K562 (cell line): ENCODE measurements around the gene WDR19. TPM values are rescaled to one million over a fixed set of nuclear protein-coding genes. Genes with fewer than 3 reads are reported as not detected.

Experiments used
- ATAC-seq: fragments of 200-7000 bp; cut with Tn5 transposase; 3 replicates; pipeline ENCODE4 v1.9.1; 2020; ENCODE audit warnings: moderate library complexity
- BruUV-seq: library from RNA; stranded (reverse); fragments of 400-500 nt; replicated peaks from 2 replicates; lab custom pipeline; 2021; lab: Mats Ljungman, UMichigan
- CTCF ChIA-PET: fragments of 300-600 bp; formaldehyde crosslinking; extraction: SDS; loops from one replicate; lab custom pipeline; 2021; ENCODE audit warnings: low intra/inter-chr PET ratio; lab: Yijun Ruan, JAX
- POLR2A ChIA-PET: fragments of 300-600, 350-650 bp; sonication (Branson Sonifier 250); formaldehyde crosslinking; extraction: SDS; loops from one replicate; lab custom pipeline; 2021; ENCODE audit warnings: antibody characterized with exemption, inconsistent platforms; lab: Yijun Ruan, JAX
- DNase-seq, 4 experiments: peaks; one replicate each; pipeline versions ENCODE4 v3.0.0 to v3.0.0-alpha.2; 2011 to 2018; ENCODE audit warnings: low spot score in 3 of 4, mixed read lengths in 3 of 4; ENCODE audit errors: extremely low read depth in 1 of 4
- FAIRE-seq: peaks from 2 replicates; lab custom pipeline; 2011; peaks lifted over from hg19 to GRCh38; lab: Jason Lieb, UNC
- H2AFZ ChIP-seq: 2 replicates; pipeline ENCODE4 v1.6.0; 2011; ENCODE audit warnings: low read depth, low read length, control low read depth, inconsistent platforms
- H3K27ac ChIP-seq: fragments of 200-600 bp; 3 replicates; pipeline ENCODE4 v1.8.0; 2011; ENCODE audit warnings: low read depth, mild to moderate bottlenecking, control low read depth, inconsistent platforms, low read length, moderate library complexity, mixed read lengths; ENCODE audit errors: extremely low read depth
- H3K27me3 ChIP-seq, 2 experiments: fragments of 300-600 bp in 1 of 2; 2 replicates in 1 of 2; 3 replicates in 1 of 2; pipeline versions ENCODE4 v1.6.0 to v1.8.0; 2011; ENCODE audit warnings: inconsistent platforms in 2 of 2, low read length in 2 of 2, mild to moderate bottlenecking in 1 of 2, mixed read lengths in 1 of 2, moderate library complexity in 1 of 2; ENCODE audit not compliant: control insufficient read depth in 2 of 2, insufficient read depth in 2 of 2
- H3K36me3 ChIP-seq: fragments of 300-600 bp; 3 replicates; pipeline ENCODE4 v1.8.0; 2011; ENCODE audit warnings: mild to moderate bottlenecking, low read length, inconsistent platforms; ENCODE audit not compliant: control insufficient read depth, insufficient read depth
- H3K4me1 ChIP-seq, 2 experiments: fragments of 200-600 bp in 1 of 2; replicated peaks in 1 of 2; 2 replicates in 1 of 2; 3 replicates in 1 of 2; pipeline versions ENCODE4 v1.5.1 to v1.8.0; 2011; ENCODE audit warnings: inconsistent platforms in 2 of 2, low read length in 2 of 2, mild to moderate bottlenecking in 1 of 2, mixed read lengths in 1 of 2, moderate library complexity in 1 of 2; ENCODE audit not compliant: control insufficient read depth in 2 of 2, insufficient read depth in 2 of 2
- H3K4me2 ChIP-seq: 2 replicates; pipeline ENCODE4 v1.6.1; 2011; ENCODE audit warnings: low read length, control low read depth, inconsistent platforms, mixed read lengths; ENCODE audit not compliant: insufficient read depth
- H3K4me3 ChIP-seq: fragments of 200-600 bp; sonication (generic), shearing (Covaris generic); 2 replicates; pipeline ENCODE4 v1.5.1; 2016; ENCODE audit warnings: control low read depth, inconsistent platforms
- H3K79me2 ChIP-seq: fragments of 200-600 bp; 3 replicates; pipeline ENCODE4 v1.8.0; 2011; ENCODE audit warnings: low read length, inconsistent platforms; ENCODE audit not compliant: control insufficient read depth, insufficient read depth
- H3K9ac ChIP-seq, 2 experiments: 2 replicates each; pipeline versions ENCODE4 v1.6.0 to v1.6.1; 2011; ENCODE audit warnings: low read depth in 2 of 2, low read length in 2 of 2, control low read depth in 1 of 2, inconsistent platforms in 1 of 2, mild to moderate bottlenecking in 1 of 2, mixed read lengths in 1 of 2; ENCODE audit not compliant: insufficient read depth in 1 of 2
- H3K9me1 ChIP-seq: one replicate; pipeline ENCODE4 v1.6.0; 2011; ENCODE audit warnings: inconsistent platforms, mild to moderate bottlenecking, low read length, moderate library complexity; ENCODE audit not compliant: control insufficient read depth, insufficient read depth
- H3K9me3 ChIP-seq: replicated peaks from 2 replicates; pipeline ENCODE4 v1.5.1; 2011; ENCODE audit warnings: low read depth, low read length, inconsistent platforms; ENCODE audit not compliant: control insufficient read depth, insufficient read depth
- H4K20me1 ChIP-seq: replicated peaks from 2 replicates; pipeline ENCODE4 v1.6.1; 2011; ENCODE audit warnings: low read length, inconsistent platforms, mixed read lengths; ENCODE audit not compliant: control insufficient read depth, insufficient read depth
- C11orf30 ChIP-seq: fragments of 450-650 bp; IDR thresholded peaks from 2 replicates; pipeline ENCODE4 v1.6.1; 2016; ENCODE audit warnings: low read depth, mild to moderate bottlenecking
- EP400 ChIP-seq: fragments of 450-650 bp; IDR thresholded peaks from 2 replicates; pipeline ENCODE4 v1.6.1; 2017; ENCODE audit warnings: antibody characterized with exemption, mild to moderate bottlenecking, moderate library complexity
- MAFF ChIP-seq: IDR thresholded peaks from 2 replicates; pipeline ENCODE4 v1.6.1; 2012; ENCODE audit warnings: low read length, improper control_type of control experiment
- MAFG ChIP-seq: fragments of 450-650 bp; conservative IDR thresholded peaks from 2 replicates; pipeline ENCODE4 v1.6.1; 2016; ENCODE audit warnings: missing genetic modification characterization, missing compliant biosample characterization
- PBX2 ChIP-seq, 2 experiments: IDR thresholded peaks in 1 of 2; conservative IDR thresholded peaks in 1 of 2; 2 replicates each; pipeline ENCODE4 v1.6.1; 2016; ENCODE audit warnings: low read depth in 2 of 2, mild to moderate bottlenecking in 1 of 2, missing compliant biosample characterization in 1 of 2, missing genetic modification characterization in 1 of 2, moderate library complexity in 1 of 2
- TEAD4 ChIP-seq, 2 experiments: sonication (generic) in 1 of 2; formaldehyde crosslinking in 1 of 2; IDR thresholded peaks; 2 replicates each; pipeline versions ENCODE4 v1.6.1 to v1.8.0; 2012 to 2022; ENCODE audit warnings: borderline replicate concordance in 1 of 2, inconsistent platforms in 1 of 2, low read length in 1 of 2, mild to moderate bottlenecking in 1 of 2, missing genetic modification reagents in 1 of 2
- ZNF316 ChIP-seq: fragments of 450-650 bp; IDR thresholded peaks from 2 replicates; pipeline ENCODE4 v1.6.1; 2016
- WGBS: fragments of 100-300 bp; shearing (Covaris generic); methylation state at CpG from one replicate; pipeline ENCODE4 v1.1.6; 2016; ENCODE audit warnings: low coverage, mixed read lengths; ENCODE audit not compliant: insufficient coverage; ENCODE audit errors: missing lambda C conversion rate; 5-methylcytosine and 5-hydroxymethylcytosine counted together
- in situ Hi-C: fragments of 300-500 bp; cut with MboI; formaldehyde crosslinking; loops from 4 replicates; pipeline ENCODE4 v1.15.0; 2018; ENCODE audit warnings: inconsistent platforms, mixed read lengths
- intact Hi-C: fragments of 100-400 bp; cut with micrococcal nuclease; formaldehyde crosslinking; loops from 2 replicates; pipeline ENCODE4 v1.14.2; 2022
- polyA plus RNA-seq, 8 experiments: library from polyadenylated mRNA; depleted of rRNA in 4 of 8; stranded (reverse) in 5 of 8; unstranded in 3 of 8; fragments of >200 nt; fragmentation: Nextera tagmentation in 2 of 8; fragmentation: Illumina TruSeq in 1 of 8; extraction: Ambion mirVana in 2 of 8; extraction: Trizol in 1 of 8; gene quantifications; 2 replicates each; pipeline versions ENCODE4 v1.2.1 to v1.2.3, GENCODE V29; 2011 to 2014; ENCODE audit warnings: inconsistent platforms in 1 of 8, missing spikeins in 1 of 8
- total RNA-seq, 7 experiments: library from RNA; depleted of rRNA in 6 of 7; stranded (reverse); fragments of >200 nt in 6 of 7; fragmentation: Illumina TruSeq in 2 of 7; extraction: Trizol in 2 of 7; gene quantifications; 2 replicates each; pipeline versions ENCODE4 v1.2.1 to v1.2.3, GENCODE V29; 2011 to 2021; ENCODE audit warnings: low replicate concordance in 1 of 7

The WDR19 gene
- total and polyA plus RNA-seq, 9 of the 15 experiments (the other 6 are each of a cell fraction or from before 2014, with no cell fraction given) = 6.8 to 37.6 (median 11.2) TPM

- TF ChIP-seq PBX2 (CRISPR knock-in tag; IDR thresholded peaks at IDR 0.05; ENCODE audit: low read depth) = no peak
- TF ChIP-seq PBX2 (tag; conservative IDR thresholded peaks at IDR 0.05; ENCODE audit: low read depth) = no peak
- no peak for TF ChIP-seq EP400
Measured at GRCh38 chr4:39279416-39279815, 97.1 kb downstream of the WDR19 start (continued).

- TF ChIP-seq MAFF = peak; percentile 27; the same call in 1 of the 2 replicates
- TF ChIP-seq MAFG (tag) = 0 out of 2 replicates have a peak, but pooled peaks have one; percentile 34
- TF ChIP-seq C11orf30 = peak; percentile 68
- no peak for TF ChIP-seq TEAD4 (IDR thresholded peaks at IDR 0.05; ENCODE audit: low read length)
- no peak for TF ChIP-seq TEAD4 (CRISPR knock-in tag; IDR thresholded peaks at IDR 0.05; ENCODE audit: borderline replicate concordance)
- peak; percentile 76 for TF ChIP-seq ZNF316
- H3K79me2 ChIP-seq = no peaks in the 10 kb centered on the region
- 63% methylated on average over 2 of the region's 2 CpGs for WGBS
- H3K4me2 ChIP-seq = no peak overlapping the region
- H3K4me1 ChIP-seq = no peaks in the 10 kb centered on the region; a peak in 1 of 5 replicates
- H3K9me3 ChIP-seq = no peaks in the 10 kb centered on the region
- no peaks in the 10 kb centered on the region for H3K36me3 ChIP-seq
- CTCF ChIA-PET = no interaction called here
- no peaks in the 10 kb centered on the region for H3K27me3 ChIP-seq
- POLR2A ChIA-PET = interaction anchor here (0.9 kb wide), 1 partner anchor 42 kb away, joined by 3 read pairs; no protein-coding TSS in a partner anchor
- no peaks in the 10 kb centered on the region for H3K9me1 ChIP-seq
- no TSS peak for BruUV-seq
- no peak overlapping the region for H3K27ac ChIP-seq
- H2AFZ ChIP-seq = no peak overlapping the region
- intact Hi-C loops (no loop called here), in situ Hi-C loops (no loop called here)
- FAIRE-seq (no peak), ATAC-seq (no peak), DNase-seq (no peak)
- H3K9ac ChIP-seq = no peak overlapping the region
- no peaks in the 10 kb centered on the region for H4K20me1 ChIP-seq
- no peak overlapping the region for H3K4me3 ChIP-seq
Measured at GRCh38 chr4:39280770-39281169, 98.4 kb downstream of the WDR19 start.
